ENCODE results near the gene TEX11. TPM values are rescaled to one million over a fixed set of nuclear protein-coding genes. Genes with fewer than 3 reads are reported as not detected.

TEX11 gene
- total RNA-seq (2011; cell fraction: chromatin; rRNA removed; ENCODE audit: low replicate concordance): 0.32 and 0.81 TPM in 2 replicates
- total RNA-seq (2011; cell fraction: nucleolus; rRNA removed): 0.13 and 0.17 TPM in 2 replicates
- 0.22 TPM in 1 of 2 replicates, not detected in the other for total RNA-seq (2011; cell fraction: nucleoplasm; rRNA removed)
- 0.32 and 0.33 TPM in 2 replicates for total RNA-seq (2014; rRNA removed)
- total RNA-seq (2014; rRNA removed; fragmentation: Illumina TruSeq; extraction: Trizol): 0.32 and 0.62 TPM in 2 replicates
- 0.34 and 0.51 TPM in 2 replicates for total RNA-seq (2015; rRNA removed; fragmentation: Illumina TruSeq; extraction: Trizol)
- total RNA-seq (2021): 0.29 and 0.31 TPM in 2 replicates
- 0.24 and 1.1 TPM in 2 replicates for polyA plus RNA-seq (2011; rRNA removed)
- 0.12 and 0.19 TPM in 2 replicates for polyA plus RNA-seq (2011; cell fraction: cytosol; rRNA removed)
- 0.07 and 0.15 TPM in 2 replicates for polyA plus RNA-seq (2011; cell fraction: nucleus; rRNA removed)
- 0.21 and 0.66 TPM in 2 replicates for polyA plus RNA-seq (2012)
- 0.35 and 0.52 TPM in 2 replicates for polyA plus RNA-seq (2014; fragmentation: Illumina TruSeq; extraction: Trizol)
- polyA plus RNA-seq (2014; fragmentation: Nextera tagmentation; extraction: Ambion mirVana): under 1 TPM; 0.27 to 0.45 TPM
- polyA plus RNA-seq (2014; rRNA removed): 0.27 and 0.35 TPM in 2 replicates
- polyA minus RNA-seq (2011; rRNA and poly(A)+ RNA removed): 0.63 and 1.8 TPM in 2 replicates
- 0.57 TPM in 1 of 2 replicates, not detected in the other for polyA minus RNA-seq (2011; cell fraction: cytosol; rRNA and poly(A)+ RNA removed)
- 0.11 and 0.40 TPM in 2 replicates for polyA minus RNA-seq (2011; cell fraction: nucleus; rRNA and poly(A)+ RNA removed)
- Bru-seq, nascent RNA: percentile 25 among the genes with signal in this experiment
- percentile 27 among the genes with signal in this experiment for BruChase-seq, experiment 1, labeled RNA remaining after a 2-hour chase
- percentile 25 among the genes with signal in this experiment for BruChase-seq, experiment 2, labeled RNA remaining after a 6-hour chase
- long read RNA-seq, experiment 1, partial matches to known transcripts: 0 of 3 reads
- long read RNA-seq, experiment 1, other reads (novel, unspliced or antisense): 2 of 3 reads
- long read RNA-seq, experiment 2, partial matches to known transcripts: 1 of 1 reads
- long read RNA-seq, experiment 2, other reads (novel, unspliced or antisense): 0 of 1 reads
- long read RNA-seq, experiment 3, partial matches to known transcripts: 1 of 1 reads
- long read RNA-seq, experiment 3, other reads (novel, unspliced or antisense): 0 of 1 reads

DNA sequence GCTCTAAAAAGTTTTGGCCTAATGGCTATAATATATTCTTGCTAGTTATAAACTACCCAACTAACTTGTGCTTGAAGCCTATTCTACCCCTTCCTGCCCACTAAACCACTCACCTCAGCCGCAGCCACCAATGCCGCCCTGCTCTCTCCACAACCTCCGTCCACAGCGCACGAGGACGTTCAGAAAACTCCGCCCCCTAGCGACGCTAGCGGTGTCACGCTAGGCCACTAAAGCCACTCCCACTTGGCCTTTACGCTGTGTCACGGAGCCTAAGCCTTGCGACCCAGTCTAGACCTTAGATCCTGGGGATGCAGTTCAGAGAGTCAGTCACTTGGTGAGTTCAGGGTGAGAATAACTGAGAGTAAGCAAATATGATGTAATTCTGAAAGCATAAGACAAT is at the start of gene TEX11:
TEX11 (minus strand) TSS at position 171 of the 400 bp plus-strand sequence. CDS start 922 bp downstream, outside the sequence.
- ATAC-seq: peak; percentile 100
- no peaks in the 10 kb centered on the region; a peak in 1 of 5 replicates for H3K4me1 ChIP-seq (replicated peaks in 1 of 2; ENCODE audit: control insufficient read depth in 2 of 2, insufficient read depth in 2 of 2, low read length in 2 of 2)
- H3K9me3 ChIP-seq (replicated peaks; ENCODE audit: control insufficient read depth, insufficient read depth, low read depth, low read length): no peaks in the 10 kb centered on the region
- WGBS (ENCODE audit: insufficient coverage, low coverage, missing lambda C conversion rate): 27% methylated on average over 12 of the region's 14 CpGs
- H3K9ac ChIP-seq (ENCODE audit: insufficient read depth in 1 of 2, low read depth in 2 of 2, low read length in 2 of 2): no peak within 1 kb of the TSS
- H2AFZ ChIP-seq (ENCODE audit: low read depth, low read length): peak within 1 kb of the TSS; percentile 72
- peak; percentile 91 for FAIRE-seq
- intact Hi-C loops (cut with micrococcal nuclease): no loop called here
- H3K27ac ChIP-seq (ENCODE audit: extremely low read depth, low read depth, low read length): no peak within 1 kb of the TSS
- BruUV-seq (replicated peaks): no TSS peak
- POLR2A ChIA-PET: interaction anchor here (0.9 kb wide), 1 partner anchor 12 kb away, joined by 3 read pairs; no protein-coding TSS in a partner anchor
- no peaks in the 10 kb centered on the region for H3K79me2 ChIP-seq (ENCODE audit: control insufficient read depth, insufficient read depth, low read length)
- H3K4me2 ChIP-seq (ENCODE audit: insufficient read depth, low read length): peak within 1 kb of the TSS; percentile 21; the same call in 1 of the 2 replicates
- no peaks in the 10 kb centered on the region for H3K9me1 ChIP-seq (ENCODE audit: control insufficient read depth, insufficient read depth, low read length)
- H3K27me3 ChIP-seq (ENCODE audit: control insufficient read depth in 2 of 2, insufficient read depth in 2 of 2, low read length in 2 of 2): no peaks in the 10 kb centered on the region
- no peaks in the 10 kb centered on the region for H3K36me3 ChIP-seq (ENCODE audit: control insufficient read depth, insufficient read depth, low read length)
- peak; percentile 16 to 77 (median 48) for DNase-seq (ENCODE audit: extremely low read depth in 1 of 4, low spot score in 3 of 4)
- CTCF ChIA-PET (ENCODE audit: low intra/inter-chr PET ratio): no interaction called here
- no peaks in the 10 kb centered on the region for H4K20me1 ChIP-seq (replicated peaks; ENCODE audit: control insufficient read depth, insufficient read depth, low read length)
- in situ Hi-C loops (cut with MboI): no loop called here
- H3K4me3 ChIP-seq: no peak within 1 kb of the TSS
- no peak for TF ChIP-seq PTBP1 (IDR thresholded peaks at IDR 0.05; ENCODE audit: low read depth, low read length)
- TF ChIP-seq ATF1 (CRISPR knock-in tag; IDR thresholded peaks at IDR 0.05): no peak
- peak; percentile 43; the same call in 1 of the 2 replicates for TF ChIP-seq ATF1 (tag; IDR thresholded peaks at IDR 0.05)
- no peak for TF ChIP-seq TEAD4 (IDR thresholded peaks at IDR 0.05; ENCODE audit: low read length)
- TF ChIP-seq TEAD4 (CRISPR knock-in tag; IDR thresholded peaks at IDR 0.05; ENCODE audit: borderline replicate concordance): no peak
- no peak for TF ChIP-seq POLR2AphosphoS2 (IDR thresholded peaks at IDR 0.05; ENCODE audit: low read length)
- TF ChIP-seq KLF13 (tag; IDR thresholded peaks at IDR 0.05; ENCODE audit: borderline replicate concordance, low read depth): no peak
- TF ChIP-seq JUN (IDR thresholded peaks at IDR 0.05; ENCODE audit: borderline replicate concordance, low read depth, low read length): no peak
- TF ChIP-seq JUN (CRISPR knock-in tag; IDR thresholded peaks at IDR 0.05; ENCODE audit: borderline replicate concordance): no peak
- TF ChIP-seq MTF1 (CRISPR knock-in tag; IDR thresholded peaks at IDR 0.05; ENCODE audit: borderline replicate concordance): no peak
- TF ChIP-seq NFRKB (IDR thresholded peaks at IDR 0.05; ENCODE audit: low read depth): no peak
- no peak for TF ChIP-seq TSHZ1 (CRISPR knock-in tag; IDR thresholded peaks at IDR 0.05)
- TF ChIP-seq NR3C1 (CRISPR knock-in tag; IDR thresholded peaks at IDR 0.05): no peak
- TF ChIP-seq TSC22D4 (tag; IDR thresholded peaks at IDR 0.05): no peak
- no peak for TF ChIP-seq FOXA3 (CRISPR knock-in tag; conservative IDR thresholded peaks at IDR 0.05 in 1 of 2, IDR thresholded peaks at IDR 0.05 in 1 of 2)
- TF ChIP-seq SRF (CRISPR knock-in tag; IDR thresholded peaks at IDR 0.05): no peak

All from K562 (cell line).